Measurements from ENCODE around the gene MTPN.

Gene MTPN

GRCh38 chr7:135884495-135885232 is 92.5 kb downstream of the MTPN start:
- DNase-seq, result no peak

DNA sequence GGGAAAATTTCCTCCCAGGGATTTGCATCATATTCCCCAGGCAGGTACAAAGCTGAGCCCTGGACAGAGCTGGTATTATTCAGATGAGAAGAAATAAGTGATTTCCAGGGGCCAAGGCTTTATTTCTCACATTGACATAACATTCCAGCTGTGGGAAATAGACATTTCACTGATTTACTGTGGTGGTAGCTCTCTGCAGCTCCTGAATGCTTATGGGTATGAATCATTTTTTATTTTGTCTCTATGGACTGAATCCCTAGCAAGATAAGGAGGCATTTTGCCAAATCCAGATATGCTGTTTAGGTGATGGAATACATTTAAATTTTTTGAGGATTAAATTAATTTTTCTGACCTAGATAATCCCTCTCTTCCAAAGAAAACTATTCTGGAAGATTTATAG is 97.9 kb downstream of the MTPN start:
- DNase-seq, result no peak

GRCh38 chr7:135878284-135878683 is 98.9 kb downstream of the MTPN start:
- DNase-seq, result no peak

GRCh38 chr7:135877805-135878204 is 99.4 kb downstream of the MTPN start:
- no peak for DNase-seq
